ENCODE measurements around the gene RBM23.

RBM23 gene

DNA sequence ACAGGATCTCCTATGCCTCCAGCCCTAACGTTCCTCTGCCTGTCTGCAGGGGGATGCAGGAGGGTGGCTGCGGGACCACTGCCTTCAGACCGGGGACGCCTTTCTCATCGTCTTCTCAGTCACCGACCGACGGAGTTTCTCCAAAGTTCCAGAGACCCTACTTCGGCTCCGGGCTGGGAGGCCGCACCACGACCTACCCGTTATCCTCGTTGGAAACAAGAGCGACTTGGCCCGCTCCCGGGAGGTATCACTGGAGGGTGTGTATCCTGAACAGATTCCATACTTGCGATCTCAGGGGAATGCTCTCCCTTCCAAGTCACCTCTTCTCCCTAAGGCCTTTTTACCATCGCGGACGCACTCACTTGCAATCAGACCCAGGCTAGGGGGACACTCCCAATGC, 33.0 kb downstream of the RBM23 start:
- no peak for DNase-seq (ENCODE audit: low read depth)

DNA sequence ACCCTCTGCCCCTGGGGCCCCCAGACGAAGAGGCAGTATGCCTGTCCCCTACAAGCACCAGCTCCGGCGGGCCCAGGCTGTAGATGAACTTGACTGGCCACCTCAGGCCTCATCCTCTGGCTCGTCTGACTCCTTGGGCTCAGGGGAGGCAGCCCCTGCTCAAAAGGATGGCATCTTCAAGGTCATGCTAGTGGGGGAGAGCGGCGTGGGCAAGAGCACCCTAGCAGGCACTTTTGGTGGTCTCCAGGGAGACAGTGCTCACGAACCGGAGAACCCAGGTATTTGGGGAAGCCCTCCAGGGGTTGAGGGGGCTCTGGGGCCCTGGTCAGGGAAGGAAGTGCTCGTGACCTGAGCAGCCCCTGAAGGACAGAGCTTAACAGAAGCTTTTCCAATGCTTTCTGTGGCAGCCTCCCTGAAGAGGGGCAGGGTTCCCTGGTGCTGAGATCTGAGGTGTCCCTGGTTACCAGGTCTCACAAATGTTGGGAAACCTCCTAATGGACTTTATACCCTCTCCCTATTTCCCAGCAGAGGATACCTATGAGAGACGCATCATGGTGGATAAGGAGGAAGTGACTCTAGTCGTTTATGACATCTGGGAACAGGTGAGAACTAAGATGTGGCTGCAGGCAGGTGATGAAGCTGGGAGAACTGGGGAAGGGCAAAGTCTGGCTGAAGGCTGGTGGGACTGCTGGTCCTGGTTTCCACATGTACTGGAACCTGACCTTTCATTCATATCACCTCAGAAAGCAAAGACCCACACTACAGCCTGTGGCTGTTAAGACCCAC, 34.0 kb downstream of the RBM23 start:
- DNase-seq (ENCODE audit: low read depth): no peak

DNA sequence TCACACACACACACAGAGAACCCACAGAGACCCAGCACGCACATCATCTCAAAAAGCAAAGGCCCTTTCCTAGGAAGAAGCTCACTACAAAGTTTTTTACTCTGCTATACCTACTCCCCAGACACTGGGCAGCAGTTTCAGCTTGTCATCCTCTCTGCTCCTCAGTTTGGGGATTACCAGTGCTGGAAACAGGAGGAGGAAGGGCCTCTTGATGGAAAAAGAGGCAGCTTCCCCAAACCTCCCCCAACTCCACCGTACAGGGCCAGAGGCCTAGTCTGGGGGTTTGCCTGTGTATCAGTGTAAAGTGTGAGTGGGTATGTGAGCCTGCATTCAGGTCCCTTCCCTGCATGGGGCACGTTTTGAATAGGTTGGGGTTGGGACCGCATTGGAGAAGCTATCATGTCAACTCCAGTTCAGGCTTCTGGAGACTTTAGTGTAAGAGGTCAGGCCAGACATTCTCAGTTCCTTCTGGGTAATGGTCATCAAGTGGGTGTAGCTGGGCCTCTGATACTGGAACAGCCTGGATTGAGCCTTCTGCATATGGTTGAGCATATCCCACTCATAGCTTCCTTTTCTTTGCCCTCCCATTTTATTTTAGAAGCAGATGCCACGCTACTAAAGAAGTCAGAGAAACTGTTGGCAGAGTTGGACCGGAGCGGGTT, 34.7 kb downstream of the RBM23 start:
- no peak for DNase-seq (ENCODE audit: low read depth)

DNA sequence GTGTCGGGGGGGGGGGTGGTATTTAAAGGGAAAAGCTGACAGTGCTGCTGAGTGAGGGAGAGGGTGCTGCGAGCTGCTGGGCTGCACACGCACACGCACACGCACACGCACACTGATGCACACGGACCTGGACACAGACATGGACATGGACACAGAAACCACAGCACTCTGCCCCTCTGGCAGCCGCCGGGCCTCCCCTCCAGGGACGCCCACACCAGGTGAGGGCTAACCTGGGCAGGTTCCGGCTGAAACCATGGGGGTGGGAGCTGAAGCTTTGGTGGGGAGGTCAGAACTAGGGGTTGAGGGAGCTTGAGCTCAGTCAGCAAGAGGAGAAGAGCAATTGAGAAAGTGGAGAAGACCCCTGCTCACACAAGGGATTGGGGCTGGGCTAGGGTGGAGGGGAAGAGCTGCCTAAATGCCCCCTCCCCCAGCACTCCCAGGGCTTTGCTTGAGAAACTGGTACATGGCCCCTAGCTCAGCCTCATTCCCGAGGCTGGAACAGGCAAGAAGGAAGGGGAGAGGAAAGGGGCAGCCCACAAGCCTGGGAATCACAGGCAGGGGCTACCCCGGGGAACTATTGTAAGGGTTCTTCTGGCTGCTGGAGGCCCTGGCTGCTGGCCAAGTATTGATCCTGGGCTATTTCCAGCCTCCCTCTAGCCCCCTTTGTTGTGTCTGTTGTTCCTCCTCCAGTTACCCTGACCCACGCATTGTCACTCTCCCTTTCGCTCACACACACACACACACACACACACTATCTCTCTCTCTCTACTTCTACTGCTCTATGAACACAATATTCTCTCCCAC, 35.6 kb downstream of the RBM23 start, which contains the start of gene REM2:
TSS of gene REM2 (plus strand) at position 50 of the 804 bp plus-strand sequence. CDS start at position 116, 66 bp downstream.
- DNase-seq (ENCODE audit: low read depth): no peak

DNA sequence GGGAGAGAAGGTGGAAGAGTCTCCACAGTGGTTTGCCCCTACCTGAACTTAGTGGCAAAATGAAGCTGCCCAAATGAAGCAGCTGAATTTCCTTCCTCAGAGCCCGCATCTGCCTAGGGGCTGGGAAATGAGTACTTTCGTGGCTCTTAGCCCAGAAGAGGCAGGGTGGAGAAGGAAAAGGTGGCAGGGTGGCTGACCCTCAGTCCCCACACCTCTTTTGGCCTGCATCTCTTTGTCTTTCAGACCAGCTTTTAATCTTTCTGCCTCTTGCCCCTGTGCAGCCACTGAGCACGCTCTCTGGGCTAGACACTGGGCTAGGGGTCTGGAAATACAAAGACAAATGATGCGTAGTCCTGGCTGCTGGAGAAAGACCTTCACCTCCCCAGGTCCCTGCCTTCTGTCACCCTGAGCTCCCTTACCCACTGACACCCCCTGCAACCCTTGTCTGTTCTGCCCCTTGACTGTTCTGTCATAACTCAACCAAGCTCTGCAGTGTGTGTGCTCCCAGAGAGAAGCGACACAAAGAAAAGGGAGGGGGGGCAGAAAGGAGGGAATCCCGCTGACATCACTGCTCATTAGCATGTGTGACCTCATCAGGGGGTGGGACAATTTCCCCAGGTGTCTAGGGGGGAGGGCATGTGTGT, 36.3 kb downstream of the RBM23 start:
- DNase-seq (ENCODE audit: low read depth): no peak

DNA sequence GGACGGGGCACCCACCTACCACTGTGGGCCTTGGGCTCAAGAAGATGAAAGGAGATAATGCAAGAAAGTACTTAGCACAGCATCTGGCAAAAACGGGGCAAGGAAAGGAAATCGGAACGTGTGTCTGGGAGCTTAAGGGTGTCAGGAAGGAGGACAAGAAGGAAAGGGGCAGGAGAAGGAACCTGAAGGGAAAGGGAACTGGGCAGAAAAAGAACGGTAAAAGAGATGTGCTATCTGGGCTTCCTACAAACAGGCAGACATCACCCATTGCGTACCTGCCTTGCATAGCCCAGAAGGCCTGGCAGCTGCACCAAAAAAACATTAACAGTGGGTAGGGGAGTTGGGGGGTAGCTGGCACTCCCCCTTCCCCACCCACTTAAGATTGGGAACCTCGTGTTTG, 36.9 kb downstream of the RBM23 start:
- DNase-seq (ENCODE audit: low read depth): no peak

DNA sequence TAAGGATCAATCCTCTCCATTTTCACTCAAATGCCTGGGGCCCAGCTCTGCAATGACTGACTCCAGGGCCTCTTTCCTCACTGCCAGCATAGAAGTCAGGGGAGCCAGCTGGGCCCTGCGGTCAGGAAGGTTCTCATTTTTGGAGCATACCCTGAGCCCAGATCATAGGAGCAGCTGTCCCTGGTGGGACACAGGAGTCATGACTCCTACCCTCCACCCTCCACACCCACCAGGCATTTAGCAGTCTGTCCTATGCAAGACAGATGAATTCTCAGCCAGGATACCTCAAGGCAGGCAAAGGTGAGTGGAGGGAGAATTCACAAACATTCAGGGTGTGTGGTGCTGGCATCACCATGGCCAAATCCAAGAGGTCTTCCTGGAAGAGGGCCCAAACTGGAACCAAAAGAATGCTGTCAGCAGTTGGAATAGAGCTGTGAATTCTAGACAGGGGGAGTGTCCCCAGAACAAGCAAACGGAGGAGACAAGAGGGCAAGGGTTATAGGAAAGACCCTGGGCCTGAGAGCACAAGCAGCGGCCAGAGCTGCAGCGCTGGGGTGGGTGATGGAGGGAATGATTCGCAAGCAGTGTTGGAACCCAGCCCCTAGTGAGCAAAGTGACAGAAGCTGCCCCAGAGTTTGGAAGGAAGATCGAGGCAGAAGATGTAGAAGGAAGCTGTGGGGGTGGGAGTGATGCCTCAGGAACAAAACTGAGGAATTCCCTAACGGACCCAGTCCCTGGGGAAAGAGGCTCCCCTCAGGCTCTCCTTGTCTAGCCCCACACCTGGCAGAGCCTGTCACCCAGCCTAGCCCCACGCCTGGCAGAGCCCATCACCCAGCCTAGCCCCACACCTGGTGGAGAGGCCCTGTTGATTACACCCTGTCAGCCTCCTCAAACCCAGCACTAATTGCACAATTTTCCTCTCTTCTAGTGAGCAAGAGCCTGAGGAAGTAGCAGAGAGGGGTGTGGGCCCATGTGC, 40.4 kb downstream of the RBM23 start:
- DNase-seq (ENCODE audit: low read depth): no peak

DNA sequence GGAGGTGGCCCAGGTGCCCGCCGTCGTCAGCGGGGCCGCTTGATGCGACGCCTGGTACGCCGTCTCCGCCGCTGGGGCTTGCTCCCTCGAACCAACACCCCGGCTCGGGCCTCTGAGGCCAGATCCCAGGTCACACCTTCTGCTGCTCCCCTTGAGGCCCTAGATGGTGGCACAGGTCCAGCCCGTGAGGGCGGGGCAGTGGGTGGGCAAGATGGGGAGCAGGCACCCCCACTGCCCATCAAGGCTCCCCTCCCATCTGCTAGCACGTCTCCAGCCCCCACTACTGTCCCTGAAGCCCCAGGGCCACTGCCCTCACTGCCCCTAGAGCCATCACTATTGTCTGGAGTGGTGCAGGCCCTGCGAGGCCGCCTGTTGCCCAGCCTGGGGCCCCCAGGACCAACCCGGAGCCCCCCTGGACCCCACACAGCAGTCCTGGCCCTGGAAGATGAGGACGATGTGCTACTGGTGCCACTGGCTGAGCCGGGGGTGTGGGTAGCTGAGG, 41.9 kb downstream of the RBM23 start:
- DNase-seq (ENCODE audit: low read depth): no peak

DNA sequence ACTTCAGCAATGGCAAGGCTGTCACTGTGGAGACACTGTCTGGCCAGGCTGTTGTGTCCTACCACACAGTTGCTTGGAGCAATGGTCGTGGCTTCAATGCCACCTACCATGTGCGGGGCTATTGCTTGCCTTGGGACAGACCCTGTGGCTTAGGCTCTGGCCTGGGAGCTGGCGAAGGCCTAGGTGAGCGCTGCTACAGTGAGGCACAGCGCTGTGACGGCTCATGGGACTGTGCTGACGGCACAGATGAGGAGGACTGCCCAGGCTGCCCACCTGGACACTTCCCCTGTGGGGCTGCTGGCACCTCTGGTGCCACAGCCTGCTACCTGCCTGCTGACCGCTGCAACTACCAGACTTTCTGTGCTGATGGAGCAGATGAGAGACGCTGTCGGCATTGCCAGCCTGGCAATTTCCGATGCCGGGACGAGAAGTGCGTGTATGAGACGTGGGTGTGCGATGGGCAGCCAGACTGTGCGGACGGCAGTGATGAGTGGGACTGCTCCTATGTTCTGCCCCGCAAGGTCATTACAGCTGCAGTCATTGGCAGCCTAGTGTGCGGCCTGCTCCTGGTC, 43.1 kb downstream of the RBM23 start:
- DNase-seq (ENCODE audit: low read depth): no peak

DNA sequence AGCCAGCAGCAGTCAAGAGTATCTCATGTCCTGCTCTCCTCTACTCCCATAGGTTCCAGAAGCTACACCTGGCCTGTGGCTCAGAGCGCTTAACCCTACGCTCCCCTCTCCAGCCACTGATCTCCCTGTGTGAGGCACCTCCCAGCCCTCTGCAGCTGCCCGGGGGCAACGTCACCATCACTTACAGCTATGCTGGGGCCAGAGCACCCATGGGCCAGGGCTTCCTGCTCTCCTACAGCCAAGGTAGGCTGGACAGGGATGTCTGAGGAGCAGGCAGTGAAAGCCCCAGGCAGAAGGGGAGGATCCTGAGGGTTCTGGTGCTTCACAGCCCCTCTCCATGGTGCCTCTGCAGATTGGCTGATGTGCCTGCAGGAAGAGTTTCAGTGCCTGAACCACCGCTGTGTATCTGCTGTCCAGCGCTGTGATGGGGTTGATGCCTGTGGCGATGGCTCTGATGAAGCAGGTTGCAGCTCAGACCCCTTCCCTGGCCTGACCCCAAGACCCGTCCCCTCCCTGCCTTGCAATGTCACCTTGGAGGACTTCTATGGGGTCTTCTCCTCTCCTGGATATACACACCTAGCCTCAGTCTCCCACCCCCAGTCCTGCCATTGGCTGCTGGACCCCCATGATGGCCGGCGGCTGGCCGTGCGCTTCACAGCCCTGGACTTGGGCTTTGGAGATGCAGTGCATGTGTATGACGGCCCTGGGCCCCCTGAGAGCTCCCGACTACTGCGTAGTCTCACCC, 43.8 kb downstream of the RBM23 start:
- no peak for DNase-seq (ENCODE audit: low read depth)

DNA sequence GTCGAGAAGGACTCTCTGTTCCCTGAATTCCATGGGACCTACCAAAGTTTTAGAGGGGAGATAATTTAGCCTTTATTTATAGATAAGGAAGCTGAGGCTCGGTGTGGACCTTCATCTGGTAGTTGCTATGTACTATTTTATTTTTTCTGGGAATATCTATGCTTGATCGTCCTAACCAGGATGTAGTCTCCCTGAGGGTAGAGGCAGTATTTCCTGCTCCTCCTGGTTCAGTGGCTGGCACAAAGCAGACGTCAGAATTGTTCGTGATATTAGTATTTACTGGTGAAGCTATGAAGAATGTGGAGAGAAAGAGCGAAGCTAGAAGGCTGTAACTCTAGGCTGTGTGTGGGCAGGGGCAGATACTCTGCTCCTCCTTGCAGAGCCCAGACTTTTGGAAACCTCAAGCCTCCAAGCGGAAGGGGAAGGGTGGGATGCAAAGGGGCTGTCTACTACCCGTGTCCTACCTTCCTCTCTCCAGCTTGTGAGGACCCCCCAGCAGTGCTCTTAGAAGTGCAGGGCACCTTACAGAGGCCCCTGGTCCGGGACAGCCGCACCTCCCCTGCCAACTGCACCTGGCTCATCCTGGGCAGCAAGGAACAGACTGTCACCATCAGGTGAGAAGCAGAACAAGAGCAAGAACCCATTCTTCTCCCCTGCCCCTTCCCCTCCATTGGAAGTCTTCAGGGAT, 46.0 kb downstream of the RBM23 start:
- no peak for DNase-seq (ENCODE audit: low read depth)

DNA sequence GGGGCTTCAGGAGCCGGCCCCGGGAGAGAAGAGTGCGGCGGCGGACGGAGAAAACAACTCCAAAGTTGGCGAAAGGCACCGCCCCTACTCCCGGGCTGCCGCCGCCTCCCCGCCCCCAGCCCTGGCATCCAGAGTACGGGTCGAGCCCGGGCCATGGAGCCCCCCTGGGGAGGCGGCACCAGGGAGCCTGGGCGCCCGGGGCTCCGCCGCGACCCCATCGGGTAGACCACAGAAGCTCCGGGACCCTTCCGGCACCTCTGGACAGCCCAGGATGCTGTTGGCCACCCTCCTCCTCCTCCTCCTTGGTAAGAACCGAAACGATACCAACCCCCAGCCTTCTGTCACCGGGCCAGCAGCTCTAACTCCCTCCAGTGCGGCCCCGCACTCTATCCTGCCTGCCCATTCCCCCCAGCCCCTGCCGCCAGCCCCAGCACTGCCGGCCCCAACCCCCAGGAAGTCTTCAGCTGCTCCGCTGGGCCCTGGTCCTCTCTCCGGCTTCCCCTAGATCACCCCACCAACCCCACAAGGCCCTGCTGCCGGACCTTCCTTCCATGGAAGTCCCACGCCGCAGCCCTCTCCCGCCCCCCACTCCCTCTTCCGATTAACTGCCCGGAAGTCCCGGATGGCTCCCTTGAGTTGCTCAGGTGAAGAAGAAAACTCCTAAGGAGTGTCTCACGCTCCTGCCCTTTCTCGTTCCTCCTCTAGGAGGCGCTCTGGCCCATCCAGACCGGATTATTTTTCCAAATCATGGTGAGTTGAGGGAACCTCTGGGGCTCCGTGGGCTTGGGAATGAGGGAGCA, 46.7 kb downstream of the RBM23 start:
- peak; percentile 52 for DNase-seq (ENCODE audit: low read depth)

DNA sequence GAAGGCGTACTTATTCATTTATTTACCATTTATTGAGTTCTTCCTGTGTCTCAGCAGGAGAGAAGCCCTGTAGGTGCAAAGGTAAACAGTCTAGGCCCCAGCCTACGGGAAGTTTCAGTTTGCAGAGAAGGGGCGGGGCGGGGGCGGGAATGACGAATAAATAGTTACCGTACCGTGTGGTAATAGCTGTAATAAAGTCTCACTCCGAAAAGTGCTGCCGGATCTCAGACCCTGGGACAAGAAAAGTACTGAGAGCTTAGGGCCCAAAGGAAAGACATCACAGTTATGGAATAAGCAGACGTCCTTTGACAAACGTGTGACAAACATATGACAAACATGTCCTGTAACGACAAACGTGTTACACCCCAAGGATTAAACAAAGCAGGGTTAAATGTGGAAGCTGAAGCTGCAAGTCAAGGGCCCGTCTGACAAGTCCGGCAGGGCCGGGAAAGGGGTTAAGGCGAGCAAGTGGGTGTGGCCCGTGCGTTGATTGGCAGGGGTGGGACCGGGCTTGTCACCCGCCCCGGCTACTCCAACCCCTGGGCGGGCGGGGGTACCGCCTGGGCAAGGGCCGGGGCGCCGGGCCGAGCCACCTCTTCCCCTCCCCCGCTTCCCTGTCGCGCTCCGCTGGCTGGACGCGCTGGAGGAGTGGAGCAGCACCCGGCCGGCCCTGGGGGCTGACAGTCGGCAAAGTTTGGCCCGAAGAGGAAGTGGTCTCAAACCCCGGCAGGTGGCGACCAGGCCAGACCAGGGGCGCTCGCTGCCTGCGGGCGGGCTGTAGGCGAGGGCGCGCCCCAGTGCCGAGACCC, 47.5 kb downstream of the RBM23 start, which contains the start of gene LRP10:
TSS of gene LRP10 (plus strand) at position 517 of the 809 bp plus-strand sequence. CDS start 564 bp downstream, outside the sequence.
- DNase-seq (ENCODE audit: low read depth): peak; percentile 61

DNA sequence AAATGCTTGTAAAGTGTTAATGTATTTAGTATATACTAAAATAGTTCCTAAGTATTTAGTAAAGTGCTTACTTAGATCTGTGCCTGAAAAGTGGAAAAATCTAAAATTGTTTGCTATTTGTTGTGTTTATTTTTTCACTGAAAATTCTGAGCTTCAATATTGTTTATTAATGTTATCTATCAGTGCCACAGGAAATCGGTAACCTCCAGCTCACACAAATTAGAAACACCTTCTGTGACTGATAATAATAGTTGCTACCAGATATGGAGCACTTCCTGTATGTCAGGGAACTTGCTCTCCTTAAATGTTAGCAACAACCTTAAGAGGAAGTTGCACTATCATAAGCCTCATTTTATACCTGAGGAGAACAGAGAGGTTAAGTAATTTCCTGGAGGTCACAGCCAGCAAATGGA, 48.1 kb downstream of the RBM23 start:
- DNase-seq (ENCODE audit: low read depth): no peak

DNA sequence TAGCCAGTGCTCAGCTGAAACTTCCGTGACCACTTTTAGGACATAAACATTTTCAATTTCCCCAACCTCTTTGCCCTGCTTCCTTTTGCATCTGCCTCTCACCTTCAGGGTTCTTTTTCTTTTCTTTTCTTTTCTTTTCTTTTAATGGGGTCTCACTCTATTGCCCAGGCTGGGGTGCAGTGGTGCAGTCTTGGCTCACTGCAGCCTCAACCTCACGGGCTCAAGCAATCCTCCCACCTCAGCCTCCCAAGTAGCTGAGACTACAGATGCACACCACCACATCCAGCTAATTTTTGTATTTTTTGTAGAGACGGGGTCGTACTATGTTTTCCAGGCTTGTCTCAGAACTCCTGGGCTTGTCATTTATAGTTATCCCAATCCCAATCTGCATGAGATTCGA, 52.1 kb downstream of the RBM23 start:
- no peak for DNase-seq (ENCODE audit: low read depth)

DNA sequence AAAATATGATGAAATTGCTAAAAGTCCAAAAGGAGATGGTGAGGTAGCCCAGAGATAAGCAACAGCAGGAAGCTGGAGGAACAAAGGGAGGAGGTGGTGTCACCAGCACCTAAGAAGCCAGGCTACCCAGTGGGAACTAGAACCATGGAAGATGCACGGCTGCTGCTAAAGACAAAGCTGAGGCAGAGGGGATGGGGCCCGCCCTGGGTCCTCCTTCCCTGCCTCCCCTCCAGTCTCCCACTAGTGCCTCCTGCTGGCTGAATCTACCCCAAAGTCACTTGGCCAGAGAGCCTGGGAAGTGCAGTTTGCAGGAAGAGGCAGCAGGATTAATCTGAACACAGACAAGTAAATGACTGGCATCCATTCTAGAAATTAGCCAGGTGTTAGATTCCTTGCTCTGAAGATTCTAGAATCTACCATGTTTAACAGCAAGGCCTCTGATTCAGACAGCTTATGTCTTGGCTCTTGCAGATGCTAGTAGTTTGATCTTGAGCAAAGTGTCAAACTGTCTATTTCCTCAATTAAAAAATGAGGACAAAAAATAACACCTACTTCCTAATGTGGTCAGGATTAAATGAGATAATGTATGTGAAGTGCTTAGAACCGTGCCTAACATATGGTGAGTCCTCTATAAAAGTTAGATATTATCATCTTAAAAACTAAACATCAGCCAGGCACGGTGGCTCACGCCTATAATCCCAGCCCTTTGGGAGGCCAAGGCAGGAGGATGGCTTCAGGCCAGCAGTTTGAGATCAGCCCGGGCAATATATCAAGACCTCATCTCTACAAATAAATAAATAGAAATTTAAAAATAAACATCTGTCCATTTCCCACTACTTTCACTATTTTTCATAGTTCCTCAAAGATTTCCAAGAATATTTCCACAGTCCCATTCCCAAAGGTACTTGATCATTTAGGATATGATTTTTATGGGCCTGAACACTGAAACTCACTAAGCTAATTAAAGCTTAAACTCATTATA, 53.2 kb downstream of the RBM23 start:
- DNase-seq (ENCODE audit: low read depth): no peak

Measured in activated T-helper 1 cell treated with Interleukin-2 at 50 U/mL for 16 hours (primary cell).